Heart right ventricle (tissue), 16 donors: ENCODE measurements around the gene B3GNT9. TPM values are rescaled to one million over a fixed set of nuclear protein-coding genes. Genes with fewer than 3 reads are reported as not detected.
A peak's percentile ranks its signal among the peaks of the same experiment; 100 is the strongest.

ENCODE experiments used
- ATAC-seq, 8 donors: fragments of 200-7000 bp; cut with Tn5 transposase; one replicate each; pipeline ENCODE4 v1.9.1; 2020; ENCODE audit warnings: mild to moderate bottlenecking in 8 of 8, moderate library complexity in 8 of 8, moderate number of reproducible peaks in 1 of 8
- DNase-seq, 2 donors: peaks; one replicate each; pipeline ENCODE4 v3.0.0-alpha.2; 2020
- H3K27ac ChIP-seq, 10 donors: fragments of 200-600 bp; sonication (generic) in 2 of 10; one replicate each; pipeline versions ENCODE4 v1.5.0 to v1.8.0; 2020 to 2022; ENCODE audit warnings: mild to moderate bottlenecking in 3 of 10
- H3K27me3 ChIP-seq, 7 donors: fragments of 200-600 bp; one replicate each; pipeline ENCODE4 v1.8.0; 2021 to 2022; ENCODE audit warnings: mild to moderate bottlenecking in 2 of 7
- H3K36me3 ChIP-seq, 9 donors: fragments of 200-600 bp; sonication (generic) in 1 of 9; one replicate each; pipeline versions ENCODE4 v1.5.0 to v1.8.0; 2020 to 2022; ENCODE audit warnings: mild to moderate bottlenecking in 2 of 9
- H3K4me1 ChIP-seq, 9 donors: fragments of 200-600 bp; sonication (generic) in 1 of 9; one replicate each; pipeline versions ENCODE4 v1.5.0 to v1.8.0; 2020 to 2022; ENCODE audit warnings: mild to moderate bottlenecking in 4 of 9
- H3K4me3 ChIP-seq, 10 donors: fragments of 200-600 bp; sonication (generic) in 2 of 10; one replicate each; pipeline versions ENCODE4 v1.5.0 to v1.8.0; 2020 to 2022; ENCODE audit warnings: mild to moderate bottlenecking in 7 of 10, moderate library complexity in 2 of 10
- H3K9me3 ChIP-seq, 11 donors: fragments of 200-600 bp in 10 of 11; sonication (generic) in 2 of 11; one replicate each; pipeline versions ENCODE4 v1.5.0 to v1.8.0; 2013 to 2022; ENCODE audit warnings: mild to moderate bottlenecking in 2 of 11, control low read depth in 1 of 11, moderate library complexity in 1 of 11
- CTCF ChIP-seq, 9 donors: fragments of 200-600 bp; sonication (generic) in 2 of 9; IDR thresholded peaks; one replicate each; pipeline versions ENCODE4 v1.5.0 to v1.8.0; 2021 to 2022; ENCODE audit warnings: antibody characterized with exemption in 9 of 9, mild to moderate bottlenecking in 5 of 9, moderate library complexity in 1 of 9
- whole genome bisulfite sequencing, 2 donors: extraction: QIAGEN DNeasy Blood & Tissue Kit; methylation state at CpG; one replicate each; pipeline ENCODE4 v1.1.7; 2013; ENCODE audit warnings: inconsistent platforms in 1 of 2; 5-methylcytosine and 5-hydroxymethylcytosine counted together
- intact Hi-C, 10 donors: fragments of 100-400 bp; cut with DNase I; formaldehyde crosslinking; loops; one replicate each; pipeline versions ENCODE4 v1.11.1 to v1.14.2; 2022
- polyA plus RNA-seq, 2 donors: library from polyadenylated mRNA; stranded (reverse); fragments of 200-250 nt; gene quantifications; one replicate each; pipeline ENCODE4 v1.2.3, GENCODE V29; 2013
- total RNA-seq, 10 donors: library from RNA; stranded (reverse); fragmentation: NEBNext Ultra II Directional in 3 of 10; extraction: Animal tissue kit (Norgen Biotek cat#: 25700) in 3 of 10; gene quantifications; one replicate each; pipeline versions ENCODE4 v1.2.1 to v1.2.4, GENCODE V29; 2021 to 2023
- donor health status: Arrhythmogenic right ventricular cardiomyopathy.
- donor health status: ischemic (EF 13 %, LVEDD 7.1; RV severe dilation, severe dysfunction).
- donor health status: healthy with polysubstance abuse.
- donor health status: DM: no; HTN: yes; CAD: no.
- donor health status: DM: no; HTN: no; CAD: no.
- donor health status: ischemic (EF 25% LVEDD 6.9; RV normal size, moderate dysfunction).
- donor health status: ischemic (EF 25% LVEDD 5.7; RV mildly dilated, moderate dysfunction).
- donor health status: healthy.
- donor health status: DM: yes; HTN: yes; CAD: no.
- donor health status: Ischemic cardiomyopathy.
- donor health status: ischemic (EF 35%, LVEDD 5.7; RV mildly dilated, moderate dysfunction).
- donor health status: nonischemic (EF 11% LVEDD 7.7; RV severe dilation, severe dysfunction).
- donor health status: DM: yes; HTN: yes; CAD: no.
- donor health status: PGD.
- donor health status: ischemic (EF 29% LVEDD 5.4; RV normal size, mild dysfunction).
- donor health status: nonischemic (EF 23%, LVEDD 6.1; RV moderate dilation, normal function).

Gene B3GNT9
- total and polyA plus RNA-seq, 12 donors = 5.4 to 19.1 (median 9.6) TPM

- H3K27ac ChIP-seq = no peak overlapping the region
- intact Hi-C loops = no loop called here
- WGBS, 2 donors = 72 to 82% methylated on average over 5 of the region's 5 CpGs
- H3K4me1 ChIP-seq = peaks cover 18 to 64% (median 39%) of the 10 kb centered on the region in 9 donors
- no peaks in the 10 kb centered on the region for H3K27me3 ChIP-seq
- no peak for TF ChIP-seq CTCF (IDR thresholded peaks at IDR 0.05)
- peaks cover 3 to 77% (median 44%) of the 10 kb centered on the region in 9 donors for H3K36me3 ChIP-seq
- DNase-seq (no peak), ATAC-seq (no peak)
- H3K4me3 ChIP-seq = no peak overlapping the region
- no peaks in the 10 kb centered on the region for H3K9me3 ChIP-seq
These were observed 44.9 kb upstream of the B3GNT9 start for GRCh38 chr16:67195676-67196075.

GRCh38 chr16:67194260-67194659 is 43.5 kb upstream of the B3GNT9 start:
- intact Hi-C loops = loop anchor here in 3 of 10 donors (5.0 kb wide), 2 partner anchors 33 to 53 kb away; partner anchors contain the start of genes TMEM208 (in 2 of the 3), FHOD1 (in 1 of the 3) and SLC9A5 (in 1 of the 3)
- H3K27ac ChIP-seq = no peak overlapping the region
- no peak overlapping the region for H3K4me3 ChIP-seq
- TF ChIP-seq CTCF (IDR thresholded peaks at IDR 0.05) = no peak
- WGBS, 2 donors = 95 to 96% methylated on average over 6 of the region's 6 CpGs
- ATAC-seq = no peak
- no peak for DNase-seq
- H3K9me3 ChIP-seq = no peaks in the 10 kb centered on the region
- no peaks in the 10 kb centered on the region for H3K27me3 ChIP-seq
- peaks cover 3 to 63% (median 44%) of the 10 kb centered on the region in 9 donors for H3K36me3 ChIP-seq
- H3K4me1 ChIP-seq = peaks cover 18 to 69% (median 40%) of the 10 kb centered on the region in 9 donors

GRCh38 chr16:67193536-67193935 is 42.7 kb upstream of the B3GNT9 start:
- Histone ChIP-seq H3K36me3 (peaks cover 3 to 56% (median 44%) of the 10 kb centered on the region in 9 donors), H3K4me1 (peaks cover 18 to 66% (median 34%) of the 10 kb centered on the region in 9 donors), H3K27ac (peak overlapping the region in 4 of 10 donors; percentile 86 to 94 (median 90)), H3K9me3 (no peaks in the 10 kb centered on the region), H3K27me3 (no peaks in the 10 kb centered on the region), H3K4me3 (peak overlapping the region in 8 of 10 donors; percentile 78 to 100 (median 88))
- intact Hi-C loops = loop anchor here in 3 of 10 donors (5.0 kb wide), 2 partner anchors 34 to 54 kb away; partner anchors contain the start of genes TMEM208 (in 2 of the 3), FHOD1 (in 1 of the 3) and SLC9A5 (in 1 of the 3)
- DNase-seq (no peak), ATAC-seq (no peak)
- no peak for TF ChIP-seq CTCF (IDR thresholded peaks at IDR 0.05)

GRCh38 chr16:67192781-67193361 is 42.1 kb upstream of the B3GNT9 start:
- intact Hi-C loops = loop anchor here in 3 of 10 donors (5.0 kb wide), 2 partner anchors 34 to 54 kb away; partner anchors contain the start of genes TMEM208 (in 2 of the 3), FHOD1 (in 1 of the 3) and SLC9A5 (in 1 of the 3)
- Histone ChIP-seq H3K4me1 (peaks cover 18 to 59% (median 33%) of the 10 kb centered on the region in 9 donors), H3K9me3 (no peaks in the 10 kb centered on the region), H3K27me3 (no peaks in the 10 kb centered on the region), H3K4me3 (peak overlapping the region; percentile 78 to 100 (median 90)), H3K27ac (peak overlapping the region in 9 of 10 donors; percentile 81 to 94 (median 86)), H3K36me3 (peaks cover 3 to 49% (median 41%) of the 10 kb centered on the region in 9 donors)
- 28 to 31% methylated on average over 17 of the region's 17 CpGs for WGBS, 2 donors
- no peak for DNase-seq
- TF ChIP-seq CTCF (IDR thresholded peaks at IDR 0.05) = no peak
- ATAC-seq = no peak
